Measurements from ENCODE around the gene KRTAP15-1.

The KRTAP15-1 gene

DNA sequence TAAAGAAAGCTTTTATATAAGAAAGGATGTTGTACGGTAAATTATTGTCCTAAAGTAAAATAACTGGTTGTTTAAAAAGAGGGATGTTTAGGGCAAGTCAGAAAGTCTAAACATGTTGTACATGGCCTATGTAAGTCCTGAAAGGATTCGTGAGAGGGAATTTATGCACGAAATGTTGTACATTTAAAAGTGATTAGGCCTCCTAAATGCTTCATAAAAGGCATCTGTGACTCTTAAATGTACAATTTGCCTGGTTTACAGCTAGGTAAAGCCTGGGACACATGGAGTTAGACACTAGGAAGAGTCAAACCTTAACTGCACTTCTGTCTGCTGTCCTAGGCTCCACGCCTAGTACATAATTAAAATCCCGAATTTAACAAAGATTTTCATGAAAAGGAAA, 24.1 kb upstream of the KRTAP15-1 start:
- H3K27me3 ChIP-seq (ENCODE audit: insufficient read depth, poor library complexity, severe bottlenecking): no peaks in the 10 kb centered on the region
- no peak overlapping the region for H3K4me3 ChIP-seq (replicated peaks; ENCODE audit: insufficient read depth, low read length)
- DNase-seq (ENCODE audit: low read depth in 1 of 2, low spot score in 1 of 2): no peak
- H3K27ac ChIP-seq (replicated peaks): no peak overlapping the region
- TF ChIP-seq GABPA (IDR thresholded peaks at IDR 0.05; ENCODE audit: low read depth) (no peak), SPI1 (IDR thresholded peaks at IDR 0.05; ENCODE audit: borderline replicate concordance, low read depth) (no peak), POLR2AphosphoS5 (IDR thresholded peaks at IDR 0.05; ENCODE audit: low read depth) (no peak)
- TF ChIP-seq, protein P1, sequence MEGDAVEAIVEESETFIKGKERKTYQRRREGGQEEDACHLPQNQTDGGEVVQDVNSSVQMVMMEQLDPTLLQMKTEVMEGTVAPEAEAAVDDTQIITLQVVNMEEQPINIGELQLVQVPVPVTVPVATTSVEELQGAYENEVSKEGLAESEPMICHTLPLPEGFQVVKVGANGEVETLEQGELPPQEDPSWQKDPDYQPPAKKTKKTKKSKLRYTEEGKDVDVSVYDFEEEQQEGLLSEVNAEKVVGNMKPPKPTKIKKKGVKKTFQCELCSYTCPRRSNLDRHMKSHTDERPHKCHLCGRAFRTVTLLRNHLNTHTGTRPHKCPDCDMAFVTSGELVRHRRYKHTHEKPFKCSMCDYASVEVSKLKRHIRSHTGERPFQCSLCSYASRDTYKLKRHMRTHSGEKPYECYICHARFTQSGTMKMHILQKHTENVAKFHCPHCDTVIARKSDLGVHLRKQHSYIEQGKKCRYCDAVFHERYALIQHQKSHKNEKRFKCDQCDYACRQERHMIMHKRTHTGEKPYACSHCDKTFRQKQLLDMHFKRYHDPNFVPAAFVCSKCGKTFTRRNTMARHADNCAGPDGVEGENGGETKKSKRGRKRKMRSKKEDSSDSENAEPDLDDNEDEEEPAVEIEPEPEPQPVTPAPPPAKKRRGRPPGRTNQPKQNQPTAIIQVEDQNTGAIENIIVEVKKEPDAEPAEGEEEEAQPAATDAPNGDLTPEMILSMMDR (IDR thresholded peaks at IDR 0.05; ENCODE audit: insufficient read depth, low read length): no peak
- TF ChIP-seq, protein P2, sequence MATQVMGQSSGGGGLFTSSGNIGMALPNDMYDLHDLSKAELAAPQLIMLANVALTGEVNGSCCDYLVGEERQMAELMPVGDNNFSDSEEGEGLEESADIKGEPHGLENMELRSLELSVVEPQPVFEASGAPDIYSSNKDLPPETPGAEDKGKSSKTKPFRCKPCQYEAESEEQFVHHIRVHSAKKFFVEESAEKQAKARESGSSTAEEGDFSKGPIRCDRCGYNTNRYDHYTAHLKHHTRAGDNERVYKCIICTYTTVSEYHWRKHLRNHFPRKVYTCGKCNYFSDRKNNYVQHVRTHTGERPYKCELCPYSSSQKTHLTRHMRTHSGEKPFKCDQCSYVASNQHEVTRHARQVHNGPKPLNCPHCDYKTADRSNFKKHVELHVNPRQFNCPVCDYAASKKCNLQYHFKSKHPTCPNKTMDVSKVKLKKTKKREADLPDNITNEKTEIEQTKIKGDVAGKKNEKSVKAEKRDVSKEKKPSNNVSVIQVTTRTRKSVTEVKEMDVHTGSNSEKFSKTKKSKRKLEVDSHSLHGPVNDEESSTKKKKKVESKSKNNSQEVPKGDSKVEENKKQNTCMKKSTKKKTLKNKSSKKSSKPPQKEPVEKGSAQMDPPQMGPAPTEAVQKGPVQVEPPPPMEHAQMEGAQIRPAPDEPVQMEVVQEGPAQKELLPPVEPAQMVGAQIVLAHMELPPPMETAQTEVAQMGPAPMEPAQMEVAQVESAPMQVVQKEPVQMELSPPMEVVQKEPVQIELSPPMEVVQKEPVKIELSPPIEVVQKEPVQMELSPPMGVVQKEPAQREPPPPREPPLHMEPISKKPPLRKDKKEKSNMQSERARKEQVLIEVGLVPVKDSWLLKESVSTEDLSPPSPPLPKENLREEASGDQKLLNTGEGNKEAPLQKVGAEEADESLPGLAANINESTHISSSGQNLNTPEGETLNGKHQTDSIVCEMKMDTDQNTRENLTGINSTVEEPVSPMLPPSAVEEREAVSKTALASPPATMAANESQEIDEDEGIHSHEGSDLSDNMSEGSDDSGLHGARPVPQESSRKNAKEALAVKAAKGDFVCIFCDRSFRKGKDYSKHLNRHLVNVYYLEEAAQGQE (IDR thresholded peaks at IDR 0.05; ENCODE audit: insufficient replicate concordance, low read depth): no peak

DNA sequence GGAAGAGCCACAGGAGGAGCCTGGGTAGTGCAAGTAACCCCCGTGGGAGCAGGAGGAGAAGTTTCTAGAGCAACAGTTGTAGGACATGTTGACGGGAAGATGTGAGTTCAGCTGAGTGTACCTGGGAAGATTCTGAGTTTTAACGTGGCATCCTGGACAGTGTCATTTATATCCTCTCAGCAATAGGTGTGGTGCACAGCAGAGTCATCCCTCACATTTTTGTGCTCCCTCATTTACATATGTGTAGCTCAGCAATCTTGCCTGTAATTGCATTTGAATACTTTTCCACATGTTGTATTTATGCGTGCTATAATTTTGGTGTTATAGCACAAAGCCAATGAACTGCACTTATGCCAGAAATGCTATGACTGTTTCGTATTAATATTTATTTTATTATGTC, 14.2 kb upstream of the KRTAP15-1 start, which contains the start of gene KRTAP13-3:
TSS of gene KRTAP13-3 (minus strand) at position 101 of the 400 bp plus-strand sequence. CDS start at position 87, 14 bp downstream.
- DNase-seq (ENCODE audit: low read depth in 1 of 2, low spot score in 1 of 2): no peak
- no peak for TF ChIP-seq GABPA (IDR thresholded peaks at IDR 0.05; ENCODE audit: low read depth)
- TF ChIP-seq POLR2AphosphoS5 (IDR thresholded peaks at IDR 0.05; ENCODE audit: low read depth): no peak
- no peak for TF ChIP-seq SPI1 (IDR thresholded peaks at IDR 0.05; ENCODE audit: borderline replicate concordance, low read depth)
- TF ChIP-seq, protein P2 (IDR thresholded peaks at IDR 0.05; ENCODE audit: insufficient replicate concordance, low read depth): no peak
- TF ChIP-seq, protein P1 (IDR thresholded peaks at IDR 0.05; ENCODE audit: insufficient read depth, low read length): no peak
- Histone ChIP-seq H3K27ac (replicated peaks) (no peak within 1 kb of the TSS), H3K27me3 (ENCODE audit: insufficient read depth, poor library complexity, severe bottlenecking) (no peaks in the 10 kb centered on the region), H3K4me3 (replicated peaks; ENCODE audit: insufficient read depth, low read length) (no peak within 1 kb of the TSS)

DNA sequence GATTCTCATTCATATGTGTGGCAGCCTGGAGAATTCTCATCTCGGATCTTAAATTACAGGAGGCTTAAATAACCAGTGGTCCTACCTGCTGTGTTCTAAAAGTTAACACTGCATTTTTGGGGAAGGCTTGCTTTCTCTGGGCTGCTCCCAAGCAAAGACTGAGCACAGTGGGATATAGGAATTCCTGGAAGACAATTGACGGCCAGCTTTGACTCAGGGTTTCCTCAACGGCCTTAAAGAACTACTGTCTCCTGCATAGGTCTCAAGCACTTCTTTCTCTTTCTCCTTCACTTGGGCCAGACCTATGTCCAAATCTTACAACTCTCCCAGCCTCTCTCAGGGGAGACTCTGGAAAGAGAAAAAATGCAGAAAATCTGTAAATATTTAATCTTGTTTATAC, 13.3 kb upstream of the KRTAP15-1 start:
- DNase-seq (ENCODE audit: low read depth in 1 of 2, low spot score in 1 of 2): no peak
- H3K4me3 ChIP-seq (replicated peaks; ENCODE audit: insufficient read depth, low read length): no peak overlapping the region
- TF ChIP-seq, protein P2 (IDR thresholded peaks at IDR 0.05; ENCODE audit: insufficient replicate concordance, low read depth): no peak
- TF ChIP-seq, protein P1 (IDR thresholded peaks at IDR 0.05; ENCODE audit: insufficient read depth, low read length): no peak
- TF ChIP-seq GABPA (IDR thresholded peaks at IDR 0.05; ENCODE audit: low read depth): no peak
- TF ChIP-seq POLR2AphosphoS5 (IDR thresholded peaks at IDR 0.05; ENCODE audit: low read depth): no peak
- TF ChIP-seq SPI1 (IDR thresholded peaks at IDR 0.05; ENCODE audit: borderline replicate concordance, low read depth): no peak
- H3K27ac ChIP-seq (replicated peaks): no peak overlapping the region
- H3K27me3 ChIP-seq (ENCODE audit: insufficient read depth, poor library complexity, severe bottlenecking): no peaks in the 10 kb centered on the region

Data from HL-60 (cell line).